Fibroblast of lung (primary cell): ENCODE data around the gene DAPK3. TPM values are rescaled to one million over a fixed set of nuclear protein-coding genes. Genes with fewer than 3 reads are reported as not detected.
"Not testable (repeated sequence)": the region's sequence is repeated elsewhere in the genome, so short reads cannot be mapped to it uniquely, and the experiment has no call there.

Source experiments
- DNase-seq, 2 donors: peaks; one replicate each; pipeline versions ENCODE4 v3.0.0 to v3.0.0-alpha.2; 2010; ENCODE audit warnings: low read depth in 2 of 2
- H2AFZ ChIP-seq: 2 replicates; pipeline ENCODE4 v1.5.1; 2012; ENCODE audit warnings: low read length, control low read depth, inconsistent platforms
- H3K27ac ChIP-seq: 2 replicates; pipeline ENCODE4 v1.5.1; 2011; ENCODE audit warnings: low read length, control low read depth; ENCODE audit not compliant: insufficient read depth
- H3K27me3 ChIP-seq: 2 replicates; pipeline ENCODE4 v1.5.1; 2011; ENCODE audit warnings: mild to moderate bottlenecking, low read length; ENCODE audit not compliant: control insufficient read depth, insufficient read depth
- H3K36me3 ChIP-seq: 2 replicates; pipeline ENCODE4 v1.5.1; 2011; ENCODE audit warnings: low read length; ENCODE audit not compliant: control insufficient read depth, insufficient read depth
- H3K4me1 ChIP-seq: 2 replicates; pipeline ENCODE4 v1.5.1; 2011; ENCODE audit warnings: low read length; ENCODE audit not compliant: control insufficient read depth, insufficient read depth; ENCODE audit errors: extremely low read depth
- H3K4me2 ChIP-seq: 2 replicates; pipeline ENCODE4 v1.5.1; 2011; ENCODE audit warnings: low read length, control low read depth; ENCODE audit not compliant: insufficient read depth; ENCODE audit errors: extremely low read depth
- H3K4me3 ChIP-seq, 4 experiments: fragments of 200-600 bp in 1 of 4; sonication (generic) in 1 of 4; replicated peaks in 1 of 4; 2 replicates each; pipeline ENCODE4 v1.5.1; 2011 to 2016; ENCODE audit warnings: low read length in 4 of 4, low read depth in 3 of 4, mild to moderate bottlenecking in 3 of 4, control low read depth in 2 of 4, inconsistent platforms in 1 of 4, mixed read lengths in 1 of 4; ENCODE audit not compliant: insufficient read depth in 1 of 4; ENCODE audit errors: control extremely low read depth in 1 of 4
- H3K79me2 ChIP-seq: 2 replicates; pipeline ENCODE4 v1.5.1; 2012; ENCODE audit warnings: mild to moderate bottlenecking, low read length, inconsistent platforms; ENCODE audit not compliant: control insufficient read depth, insufficient read depth
- H3K9ac ChIP-seq: 2 replicates; pipeline ENCODE4 v1.5.1; 2011; ENCODE audit warnings: mild to moderate bottlenecking, low read length, control low read depth; ENCODE audit not compliant: insufficient read depth
- H3K9me3 ChIP-seq: 2 replicates; pipeline ENCODE4 v1.5.1; 2012; ENCODE audit warnings: low read depth, low read length; ENCODE audit not compliant: control insufficient read depth, insufficient read depth
- H4K20me1 ChIP-seq: 2 replicates; pipeline ENCODE4 v1.5.1; 2011; ENCODE audit warnings: low read length; ENCODE audit not compliant: control insufficient read depth, insufficient read depth; ENCODE audit errors: extremely low read depth
- CTCF ChIP-seq, 2 donors: IDR thresholded peaks in 1 of 2; conservative IDR thresholded peaks in 1 of 2; 1 replicate in 1 of 2; 2 replicates in 1 of 2; pipeline ENCODE4 v1.5.1; 2011 to 2012; ENCODE audit warnings: low read length in 2 of 2, control low read depth in 1 of 2, inconsistent platforms in 1 of 2, low read depth in 1 of 2, mild to moderate bottlenecking in 1 of 2
- EZH2 ChIP-seq: IDR thresholded peaks from 2 replicates; pipeline ENCODE4 v1.5.1; 2012; ENCODE audit warnings: low read length, control low read depth, mild to moderate bottlenecking; ENCODE audit errors: missing control alignments
- polyA plus RNA-seq, 2 donors: library from polyadenylated mRNA; depleted of rRNA in 1 of 2; stranded (reverse) in 1 of 2; unstranded in 1 of 2; fragments of >200 nt; gene quantifications; 2 replicates each; pipeline ENCODE4 v1.2.1, GENCODE V29; 2011 to 2012; ENCODE audit warnings: missing spikeins in 1 of 2
- total RNA-seq: library from RNA; depleted of rRNA; stranded (reverse); fragments of >200 nt; gene quantifications from 2 replicates; pipeline ENCODE4 v1.2.1, GENCODE V29; 2014

DAPK3 gene
- total and polyA plus RNA-seq, 2 donors (not counting 1 experiment from before 2014, with no cell fraction given) = 69.8 to 114 TPM

- Histone ChIP-seq H3K9ac (no peak overlapping the region), H3K4me2 (no peak overlapping the region), H3K27me3 (no peaks in the 10 kb centered on the region), H2AFZ (no peak overlapping the region), H3K4me3 (no peak overlapping the region), H3K36me3 (peaks cover 8% of the 10 kb centered on the region), H3K79me2 (peaks cover 4% of the 10 kb centered on the region), H3K27ac (no peak overlapping the region), H3K4me1 (peaks cover 6% of the 10 kb centered on the region), H4K20me1 (no peaks in the 10 kb centered on the region), H3K9me3 (no peaks in the 10 kb centered on the region)
- no peak for DNase-seq
- TF ChIP-seq CTCF (conservative IDR thresholded peaks at IDR 0.05 in 1 of 2, IDR thresholded peaks at IDR 0.05 in 1 of 2; ENCODE audit: low read depth in 1 of 2, low read length in 2 of 2) (no peak), EZH2 (no peak)
These were observed 16.8 kb downstream of the DAPK3 start for GRCh38 chr19:3954107-3954506.

- H2AFZ ChIP-seq, H3K4me3 ChIP-seq, H3K9ac ChIP-seq, H3K36me3 ChIP-seq, DNase-seq, H3K79me2 ChIP-seq, H3K27ac ChIP-seq, H3K4me2 ChIP-seq, H3K4me1 ChIP-seq, H3K27me3 ChIP-seq, H3K9me3 ChIP-seq, H4K20me1 ChIP-seq: not testable (repeated sequence)
These were observed 18.1 kb downstream of the DAPK3 start for GRCh38 chr19:3952755-3953276.

- peaks cover 6% of the 10 kb centered on the region for H3K4me1 ChIP-seq
- no peaks in the 10 kb centered on the region for H3K27me3 ChIP-seq
- H3K4me2 ChIP-seq = peak overlapping the region; percentile 45
- no peak overlapping the region for H3K9ac ChIP-seq
- TF ChIP-seq CTCF (conservative IDR thresholded peaks at IDR 0.05 in 1 of 2, IDR thresholded peaks at IDR 0.05 in 1 of 2; ENCODE audit: low read depth in 1 of 2, low read length in 2 of 2) (no peak), EZH2 (no peak)
- H4K20me1 ChIP-seq = no peaks in the 10 kb centered on the region
- peak in 1 of 2 donors; percentile 9 for DNase-seq
- no peak overlapping the region for H3K4me3 ChIP-seq
- H3K36me3 ChIP-seq = peaks cover 3% of the 10 kb centered on the region
- H3K27ac ChIP-seq = no peak overlapping the region
- H3K79me2 ChIP-seq = no peaks in the 10 kb centered on the region
- H3K9me3 ChIP-seq = no peaks in the 10 kb centered on the region
- H2AFZ ChIP-seq = no peak overlapping the region
These were observed 19.7 kb downstream of the DAPK3 start for GRCh38 chr19:3950871-3951861.
